GM13976 (cell line): ENCODE data around the gene HLA-A.

Source experiments
- DNase-seq: peaks from one replicate; pipeline ENCODE4 v3.0.0; 2012; ENCODE audit warnings: low spot score
- in situ Hi-C: fragments of 300-500 bp; cut with MboI; formaldehyde crosslinking; loops from one replicate; pipeline ENCODE4 v1.12.0; 2022; ENCODE audit warnings: low sequenced_read_pairs, mixed read lengths, inconsistent platforms; ENCODE audit not compliant: unreplicated experiment
- TF ChIP-seq, protein P1 (sequence below): IDR thresholded peaks from 2 replicates; pipeline ENCODE4 v1.5.1; 2012; ENCODE audit warnings: borderline replicate concordance, mild to moderate bottlenecking; ENCODE audit not compliant: insufficient read depth; ENCODE audit errors: extremely low read depth, missing control alignments, control extremely low read depth

HLA-A gene

DNA sequence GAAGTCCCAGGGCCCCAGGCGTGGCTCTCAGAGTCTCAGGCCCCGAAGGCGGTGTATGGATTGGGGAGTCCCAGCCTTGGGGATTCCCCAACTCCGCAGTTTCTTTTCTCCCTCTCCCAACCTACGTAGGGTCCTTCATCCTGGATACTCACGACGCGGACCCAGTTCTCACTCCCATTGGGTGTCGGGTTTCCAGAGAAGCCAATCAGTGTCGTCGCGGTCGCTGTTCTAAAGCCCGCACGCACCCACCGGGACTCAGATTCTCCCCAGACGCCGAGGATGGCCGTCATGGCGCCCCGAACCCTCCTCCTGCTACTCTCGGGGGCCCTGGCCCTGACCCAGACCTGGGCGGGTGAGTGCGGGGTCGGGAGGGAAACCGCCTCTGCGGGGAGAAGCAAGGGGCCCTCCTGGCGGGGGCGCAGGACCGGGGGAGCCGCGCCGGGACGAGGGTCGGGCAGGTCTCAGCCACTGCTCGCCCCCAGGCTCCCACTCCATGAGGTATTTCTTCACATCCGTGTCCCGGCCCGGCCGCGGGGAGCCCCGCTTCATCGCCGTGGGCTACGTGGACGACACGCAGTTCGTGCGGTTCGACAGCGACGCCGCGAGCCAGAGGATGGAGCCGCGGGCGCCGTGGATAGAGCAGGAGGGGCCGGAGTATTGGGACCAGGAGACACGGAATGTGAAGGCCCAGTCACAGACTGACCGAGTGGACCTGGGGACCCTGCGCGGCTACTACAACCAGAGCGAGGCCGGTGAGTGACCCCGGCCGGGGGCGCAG is at the start of gene HLA-A:
HLA-A (plus strand) TSS at position 258 of the 778 bp plus-strand sequence; CDS start at position 280, 22 bp downstream.
- DNase-seq, result peak; percentile 93
- in situ Hi-C loops, result loop anchor here (5.0 kb wide), 1 partner anchor 55 kb away; no protein-coding TSS in a partner anchor
- TF ChIP-seq, protein P1, sequence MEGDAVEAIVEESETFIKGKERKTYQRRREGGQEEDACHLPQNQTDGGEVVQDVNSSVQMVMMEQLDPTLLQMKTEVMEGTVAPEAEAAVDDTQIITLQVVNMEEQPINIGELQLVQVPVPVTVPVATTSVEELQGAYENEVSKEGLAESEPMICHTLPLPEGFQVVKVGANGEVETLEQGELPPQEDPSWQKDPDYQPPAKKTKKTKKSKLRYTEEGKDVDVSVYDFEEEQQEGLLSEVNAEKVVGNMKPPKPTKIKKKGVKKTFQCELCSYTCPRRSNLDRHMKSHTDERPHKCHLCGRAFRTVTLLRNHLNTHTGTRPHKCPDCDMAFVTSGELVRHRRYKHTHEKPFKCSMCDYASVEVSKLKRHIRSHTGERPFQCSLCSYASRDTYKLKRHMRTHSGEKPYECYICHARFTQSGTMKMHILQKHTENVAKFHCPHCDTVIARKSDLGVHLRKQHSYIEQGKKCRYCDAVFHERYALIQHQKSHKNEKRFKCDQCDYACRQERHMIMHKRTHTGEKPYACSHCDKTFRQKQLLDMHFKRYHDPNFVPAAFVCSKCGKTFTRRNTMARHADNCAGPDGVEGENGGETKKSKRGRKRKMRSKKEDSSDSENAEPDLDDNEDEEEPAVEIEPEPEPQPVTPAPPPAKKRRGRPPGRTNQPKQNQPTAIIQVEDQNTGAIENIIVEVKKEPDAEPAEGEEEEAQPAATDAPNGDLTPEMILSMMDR, result no peak

DNA sequence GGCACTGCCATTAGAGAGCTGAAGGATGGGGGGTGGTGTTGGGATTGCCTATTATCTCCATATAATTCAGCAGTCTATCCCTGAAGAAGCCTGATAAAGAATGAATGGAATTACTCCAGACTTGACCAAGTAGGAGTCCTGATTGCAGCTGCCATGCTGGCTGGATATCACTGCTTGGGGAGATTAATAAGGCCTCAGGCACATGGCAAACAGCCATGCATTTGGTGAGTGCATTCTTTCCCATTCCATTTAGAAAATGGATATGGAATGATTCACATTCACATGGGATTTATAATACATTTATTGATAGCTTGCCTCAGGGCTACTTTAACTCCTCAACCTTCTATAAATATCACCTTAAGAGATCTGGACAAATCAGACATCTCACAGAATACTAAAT is 49.6 kb upstream of the HLA-A start:
- in situ Hi-C loops, result no loop called here
- DNase-seq, result no peak
- TF ChIP-seq, protein P1, result no peak

DNA sequence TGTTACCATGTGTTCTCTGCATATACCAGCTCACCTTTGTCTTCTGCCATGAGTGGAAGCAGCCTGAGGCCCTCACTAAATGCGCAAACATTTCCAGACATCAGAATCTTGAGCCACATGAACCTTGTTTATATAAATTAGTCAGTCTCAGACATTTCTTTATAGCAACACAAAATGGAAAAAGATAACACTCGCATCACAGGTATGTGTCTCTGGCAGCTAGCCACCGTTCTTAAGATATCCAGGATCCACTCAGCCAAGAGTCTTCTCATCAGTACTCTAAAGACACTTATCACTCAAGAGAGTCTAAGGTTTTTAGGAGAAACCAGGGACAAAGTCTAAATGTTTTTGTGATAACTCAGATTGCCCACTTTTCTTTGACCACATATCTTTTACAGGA is 43.1 kb upstream of the HLA-A start:
- TF ChIP-seq, protein P1, result no peak

DNA sequence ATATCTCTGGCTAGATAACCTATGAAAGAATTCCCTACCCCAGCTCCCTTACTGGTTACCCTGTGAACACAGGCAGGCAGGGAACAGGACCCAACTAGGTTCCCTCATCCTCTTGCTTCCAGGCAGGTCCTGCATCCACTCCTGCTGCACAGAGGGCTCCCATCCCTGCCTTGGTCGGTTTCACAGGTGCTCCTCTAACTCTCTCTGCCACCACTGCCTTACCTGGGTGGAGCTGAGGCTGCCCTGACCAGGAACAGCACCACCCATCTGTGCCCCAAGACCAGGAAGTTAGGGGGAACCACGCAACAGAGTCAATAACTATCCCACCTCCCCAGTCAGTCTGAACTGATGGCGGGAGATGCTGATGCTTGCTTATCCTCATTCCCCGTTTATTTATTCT is 37.0 kb upstream of the HLA-A start:
- TF ChIP-seq, protein P1, result no peak
- in situ Hi-C loops, result no loop called here
- no peak for DNase-seq

More for the DNA sequence above, 43.1 kb upstream of the HLA-A start:
- DNase-seq, result no peak
- in situ Hi-C loops, result no loop called here

DNA sequence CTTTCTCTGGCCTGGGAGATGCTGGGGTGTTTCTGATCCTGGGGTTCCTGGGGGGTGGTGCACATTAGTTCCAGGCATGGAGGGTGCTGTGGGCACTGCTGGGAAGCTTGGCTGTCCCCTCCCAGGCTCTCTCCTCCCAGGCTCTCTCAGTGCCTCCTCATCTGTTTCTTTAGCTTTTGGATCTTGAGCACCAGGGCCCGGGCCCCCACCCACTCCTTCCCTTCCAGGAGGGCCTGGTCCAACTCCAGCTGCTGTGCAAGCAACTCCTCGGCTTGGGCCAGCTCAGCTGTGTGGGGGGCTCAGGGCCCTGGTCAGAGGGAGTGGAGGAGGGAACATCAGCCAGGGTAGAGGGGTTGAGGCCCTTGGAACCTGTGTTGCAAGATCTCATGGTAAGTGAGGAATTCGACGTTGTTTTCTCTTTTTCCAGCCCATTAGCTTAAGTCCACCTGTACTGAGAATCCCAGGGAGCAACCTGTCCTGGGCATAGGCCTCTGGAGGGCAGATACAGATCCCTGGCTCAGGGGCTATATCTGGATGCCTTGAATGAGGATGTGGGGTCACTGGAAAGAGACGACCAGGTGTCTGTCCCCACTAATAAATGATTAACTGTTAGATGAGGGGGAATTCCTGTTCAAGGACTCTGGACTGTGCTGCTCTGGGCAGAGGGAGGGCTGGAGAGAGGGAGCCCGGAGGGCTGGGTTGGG is 34.5 kb upstream of the HLA-A start:
- in situ Hi-C loops, result no loop called here
- TF ChIP-seq, protein P1, result no peak
- no peak for DNase-seq

DNA sequence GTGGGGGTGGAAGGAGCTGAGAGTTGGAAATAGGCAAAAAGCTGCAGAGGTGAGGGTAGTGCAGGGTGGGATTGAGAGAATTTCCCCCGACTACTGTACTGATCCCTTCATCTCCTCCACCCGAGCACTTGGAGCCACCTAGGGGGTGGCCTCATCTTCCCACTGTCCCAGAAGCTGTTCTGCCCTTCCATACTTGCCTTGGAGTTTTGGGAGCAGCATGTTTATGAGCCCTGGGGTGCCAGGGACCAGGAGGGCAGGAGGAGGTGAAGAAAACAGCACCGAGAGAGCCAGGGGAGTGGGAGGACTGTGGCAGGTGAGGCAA is 34.0 kb upstream of the HLA-A start:
- DNase-seq, result no peak
- in situ Hi-C loops, result no loop called here
- TF ChIP-seq, protein P1, result no peak

DNA sequence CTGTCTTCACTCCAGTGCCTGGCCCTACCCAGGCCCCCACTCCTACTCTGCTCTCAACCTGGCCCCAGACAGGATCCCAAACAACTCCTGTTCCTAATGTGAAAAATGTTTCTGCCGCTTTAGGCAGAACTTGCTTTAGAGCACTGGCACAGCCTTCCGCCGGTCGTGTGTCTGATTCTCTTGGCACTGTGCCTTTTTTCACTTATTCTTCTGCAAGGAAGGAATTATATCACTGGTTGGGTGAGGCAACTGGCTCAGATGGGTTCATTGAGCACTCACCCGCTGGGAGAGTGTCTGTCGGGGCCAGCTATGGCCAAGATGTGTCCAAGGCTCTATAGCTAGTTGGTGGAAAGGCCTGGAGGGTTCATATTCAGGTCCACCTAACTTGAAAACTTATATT is 33.6 kb upstream of the HLA-A start:
- no peak for DNase-seq
- TF ChIP-seq, protein P1, result no peak
- in situ Hi-C loops, result no loop called here
